ENCODE results near the gene PAXX.
"Not testable (repeated sequence)": the region's sequence is repeated elsewhere in the genome, so short reads cannot be mapped to it uniquely, and the experiment has no call there.

Gene PAXX

DNA sequence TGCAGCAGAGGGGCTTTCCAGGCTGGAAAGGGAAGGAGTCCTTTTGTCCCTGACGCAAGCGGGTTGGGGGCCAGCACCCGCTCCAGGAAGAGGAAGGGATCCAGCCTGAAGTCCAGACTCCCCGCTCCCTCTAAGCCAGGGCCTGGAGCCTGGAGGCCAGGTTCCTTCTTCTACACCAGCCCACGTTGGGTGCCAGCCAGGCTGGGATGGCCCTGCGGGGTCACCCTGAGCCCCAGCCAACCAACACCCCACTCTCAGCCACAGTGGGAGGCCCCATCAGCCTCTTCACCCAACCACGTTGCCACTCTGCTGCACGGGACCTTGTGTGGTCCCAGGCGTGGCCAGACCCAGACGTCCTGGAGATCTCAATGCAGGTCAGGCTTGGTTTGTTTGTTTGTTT is 40.6 kb downstream of the PAXX start:
- no peak for DNase-seq (ENCODE audit: low spot score)

DNA sequence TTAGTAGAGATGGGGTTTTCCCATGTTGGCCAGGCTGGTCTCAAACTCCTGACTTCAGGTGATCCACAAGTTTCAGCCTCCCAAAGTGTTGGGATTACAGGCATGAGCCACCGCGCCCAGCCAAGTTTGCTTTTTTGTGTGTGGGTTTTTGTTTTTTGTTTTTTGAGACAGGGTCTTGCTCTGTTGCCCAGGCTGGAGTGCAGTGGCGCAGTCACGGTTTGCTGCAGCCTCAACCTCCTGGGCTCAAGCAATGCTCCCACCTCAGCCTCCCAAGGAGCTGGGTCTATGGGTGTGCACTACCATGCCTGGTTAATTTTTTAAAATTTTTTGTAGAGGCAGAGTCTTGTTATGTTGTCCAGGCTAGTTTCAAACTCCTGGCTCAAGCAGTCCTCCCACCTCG is 41.3 kb downstream of the PAXX start:
- not testable (repeated sequence) for DNase-seq (ENCODE audit: low spot score)

DNA sequence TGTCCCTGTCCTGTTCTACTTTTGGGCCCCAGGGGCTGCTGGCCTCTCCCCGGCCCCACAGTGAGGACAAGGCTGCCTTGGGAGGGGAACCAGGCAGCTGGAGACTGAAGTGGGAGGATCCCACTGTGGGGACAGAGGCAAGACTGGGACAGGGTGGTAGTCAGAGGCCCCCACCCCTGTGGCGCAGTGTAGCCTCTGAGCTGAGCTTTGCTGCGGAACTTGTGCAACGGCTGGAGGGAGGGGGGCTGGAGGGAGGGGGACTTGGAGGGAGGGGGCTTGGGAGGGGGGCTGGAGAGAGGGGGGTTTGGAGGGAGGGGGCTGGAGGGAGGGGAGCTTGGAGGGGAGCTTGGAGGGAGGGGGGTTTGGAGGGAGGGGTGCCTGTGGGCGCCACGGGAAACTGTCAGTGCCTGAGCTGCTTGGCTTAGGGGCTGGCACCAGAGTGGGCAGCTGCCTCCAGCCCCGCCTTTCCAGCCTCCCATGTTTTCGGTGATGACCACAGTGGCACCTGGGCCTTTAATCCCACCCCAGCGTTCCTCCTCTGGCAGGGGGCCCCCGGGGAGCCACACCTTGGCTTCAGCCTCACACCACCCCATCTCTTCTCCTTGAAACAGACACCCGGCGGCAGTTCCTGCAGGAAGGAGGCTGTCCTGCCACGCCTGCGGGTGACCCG is 42.0 kb downstream of the PAXX start:
- no peak for DNase-seq (ENCODE audit: low spot score)

DNA sequence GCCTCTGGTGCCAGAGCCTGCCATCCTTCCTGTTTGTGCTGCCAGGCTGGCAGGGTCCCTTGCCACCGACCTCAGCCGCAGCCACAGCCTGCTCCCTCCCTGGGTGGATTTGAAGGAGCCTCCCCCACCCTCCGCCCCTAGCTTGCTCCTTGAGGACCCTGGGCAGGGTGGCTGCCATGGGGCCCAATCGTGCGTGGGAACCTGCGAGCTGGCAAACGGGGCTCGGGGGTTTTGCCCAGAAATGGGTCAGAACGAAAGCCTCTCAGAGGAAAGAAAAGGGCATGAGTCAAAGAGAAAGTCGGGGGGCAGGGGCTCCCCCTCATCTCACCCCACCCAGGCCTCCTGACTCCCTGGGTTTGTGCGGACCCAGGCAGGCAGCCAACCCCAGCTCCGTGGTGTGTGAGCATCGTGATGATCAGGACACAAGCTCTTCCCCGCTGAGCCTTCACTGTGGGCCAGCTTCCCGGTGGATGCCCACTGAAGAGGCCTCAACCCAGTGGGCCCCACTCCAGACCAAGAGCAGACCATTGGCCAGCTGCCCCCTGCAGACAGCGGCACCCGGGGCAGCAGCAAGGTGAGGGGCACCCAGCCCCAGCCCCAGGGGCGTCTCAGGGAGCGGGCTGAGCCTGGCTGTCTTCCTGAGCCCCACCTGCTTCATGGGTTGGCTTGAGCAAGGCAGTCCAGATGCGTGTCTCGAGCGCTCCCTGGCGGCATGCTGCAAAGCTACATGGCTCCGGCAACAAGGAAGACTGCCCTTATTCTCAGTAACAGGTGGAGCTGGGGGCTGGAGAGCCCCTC is 42.7 kb downstream of the PAXX start:
- DNase-seq (ENCODE audit: low spot score) = peak; percentile 90

DNA sequence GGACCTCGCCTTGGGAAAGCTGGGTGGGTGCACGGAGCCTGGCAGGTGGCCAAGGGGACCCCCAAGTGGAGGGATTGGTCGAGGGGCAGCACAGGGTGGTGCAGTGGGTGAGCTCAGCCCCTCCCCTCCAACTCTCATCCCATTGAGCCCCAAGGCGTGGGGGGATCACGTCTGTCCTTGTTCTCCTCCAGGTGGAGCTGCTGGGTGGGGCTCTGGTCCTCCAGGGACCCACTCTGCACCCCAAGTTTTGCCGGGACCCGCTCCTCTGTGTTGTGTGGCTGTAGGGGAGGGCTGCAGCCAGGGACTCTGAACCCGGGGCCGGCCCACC is 43.2 kb downstream of the PAXX start:
- no peak for DNase-seq (ENCODE audit: low spot score)

DNA sequence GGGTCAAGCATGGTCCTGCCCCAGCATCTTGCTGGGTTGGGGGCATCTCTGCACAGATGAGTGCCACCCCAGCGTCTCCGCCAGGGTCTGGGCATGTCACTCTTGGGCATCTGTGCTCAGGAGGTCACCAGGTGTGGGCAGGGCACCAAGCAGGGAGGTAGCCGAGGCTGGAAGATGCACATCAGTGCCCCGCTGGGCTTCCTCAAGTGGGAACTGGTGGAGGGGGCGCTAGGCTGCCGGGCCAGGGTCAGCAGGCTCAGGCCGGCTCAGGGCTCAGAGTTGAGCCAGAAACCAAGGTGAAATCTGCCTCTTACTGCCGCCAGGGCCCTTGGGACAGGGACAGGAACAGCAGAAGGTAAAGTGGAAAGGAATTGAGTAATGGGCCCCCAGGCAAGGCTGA is 43.7 kb downstream of the PAXX start:
- DNase-seq (ENCODE audit: low spot score) = no peak

DNA sequence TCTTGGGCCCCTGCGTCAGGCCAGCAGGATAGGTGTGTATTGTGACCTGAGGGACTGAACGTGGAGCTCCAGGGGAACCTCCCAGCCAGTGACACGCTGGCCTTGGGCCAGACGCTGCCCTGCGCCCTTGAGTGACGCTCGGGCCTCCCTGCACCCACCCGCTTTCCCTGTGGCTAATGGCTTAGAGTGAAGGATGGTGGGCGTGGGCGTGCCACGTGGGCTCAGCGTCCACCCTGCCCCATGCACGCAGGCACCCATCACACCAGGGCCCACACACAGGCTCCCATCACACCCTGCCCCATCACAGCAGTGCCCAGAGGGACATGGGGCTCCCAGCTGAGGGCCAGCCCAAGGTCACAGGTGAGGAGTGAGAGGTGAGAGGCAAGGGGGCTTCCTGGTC is 44.8 kb downstream of the PAXX start:
- no peak for DNase-seq (ENCODE audit: low spot score)

DNA sequence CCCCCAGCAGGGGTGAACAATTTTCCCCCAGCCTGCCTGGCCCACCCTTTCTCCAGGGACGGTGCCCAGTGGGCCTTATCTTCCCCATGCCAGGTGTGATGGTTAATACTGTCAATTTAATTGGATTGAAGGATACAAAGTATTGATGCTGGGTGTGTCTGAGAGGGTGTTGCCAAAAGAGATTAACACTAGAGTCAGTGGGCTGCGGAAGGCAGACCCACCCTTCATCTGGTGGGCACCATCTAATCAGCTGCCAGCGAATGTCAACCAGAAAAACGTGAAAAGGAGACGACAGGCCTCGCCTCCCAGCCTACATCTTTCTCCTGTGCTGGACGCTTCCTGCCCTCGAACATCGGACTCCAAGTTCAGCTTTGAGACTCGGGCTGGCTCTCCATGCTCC is 45.3 kb downstream of the PAXX start:
- DNase-seq (ENCODE audit: low spot score) = no peak

DNA sequence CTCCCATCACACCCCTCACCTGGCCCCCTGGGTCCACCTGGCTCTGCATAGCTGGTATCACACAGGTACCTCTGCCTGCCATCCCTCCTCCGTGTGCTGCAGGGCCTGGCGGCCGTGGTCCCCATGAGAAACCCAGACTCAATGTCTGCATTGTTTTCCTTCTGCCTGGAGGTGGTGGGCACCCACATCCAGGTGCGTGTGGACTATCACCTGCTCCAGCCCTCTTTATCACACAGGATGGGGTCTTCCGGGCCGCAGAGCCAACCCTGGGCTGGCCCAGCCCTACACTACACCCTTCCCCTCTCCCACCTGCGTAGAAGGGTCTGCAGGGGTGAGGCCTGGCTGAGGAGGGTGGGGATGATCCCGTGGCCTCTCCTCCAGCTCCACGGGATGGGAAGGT is 46.7 kb downstream of the PAXX start:
- DNase-seq (ENCODE audit: low spot score) = no peak

DNA sequence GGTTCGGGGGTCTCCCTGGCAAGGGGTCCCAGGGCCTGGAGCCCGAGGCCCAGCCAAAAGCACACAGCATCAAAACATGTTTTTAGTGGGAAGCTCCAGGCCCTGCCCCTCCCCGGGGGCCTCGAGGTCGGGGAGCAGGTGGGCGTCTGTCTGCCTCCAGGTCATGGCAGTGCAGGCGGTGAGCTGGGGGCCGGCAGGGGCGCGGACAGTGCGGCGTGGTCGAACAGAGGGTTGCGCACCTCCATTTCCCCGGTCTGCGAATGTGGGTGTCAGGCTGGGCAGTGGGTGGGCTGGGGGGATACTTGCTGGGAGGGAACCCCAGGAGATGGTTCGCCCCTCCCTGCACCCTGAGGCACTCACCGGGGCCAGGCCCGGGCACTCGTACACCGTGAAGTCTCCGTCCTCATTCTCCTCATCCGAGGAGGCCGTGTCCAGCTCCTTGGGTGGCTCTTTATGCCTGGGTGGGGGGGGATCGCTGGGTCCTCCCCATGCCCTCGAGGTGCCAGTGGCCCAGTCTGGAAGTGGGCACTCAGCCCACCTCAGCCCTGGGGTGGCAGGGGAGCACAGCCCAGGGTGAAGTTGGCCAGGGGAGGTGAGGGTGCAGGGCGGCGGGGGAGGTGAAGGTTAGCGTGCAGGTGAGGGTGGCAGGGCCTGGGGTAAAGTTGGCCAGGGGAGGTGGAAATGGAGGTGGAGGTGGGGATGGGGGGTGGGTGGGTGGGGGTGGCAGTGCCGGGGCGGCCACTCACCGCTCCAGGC is 47.6 kb downstream of the PAXX start:
- DNase-seq (ENCODE audit: low spot score) = no peak

DNA sequence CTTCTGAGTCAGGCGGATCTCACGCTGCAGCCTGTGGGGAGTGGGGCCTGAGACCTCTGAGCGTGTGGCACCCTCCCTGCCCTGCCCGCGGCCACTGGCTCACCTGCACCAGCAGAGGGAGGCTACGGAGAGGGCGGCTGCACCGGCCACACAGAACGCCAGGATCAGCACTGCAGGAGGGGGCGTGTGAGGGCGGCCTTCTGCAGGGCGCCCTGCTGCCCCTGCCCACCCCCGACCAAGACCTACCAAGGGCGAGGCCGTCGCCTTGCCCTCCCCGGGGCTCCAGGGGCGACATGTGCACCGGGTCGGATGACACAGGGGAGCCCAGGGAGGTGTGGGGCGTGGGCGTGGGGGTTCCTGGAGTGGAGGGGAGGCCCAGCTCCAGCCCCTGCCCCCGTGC is 48.3 kb downstream of the PAXX start:
- no peak for DNase-seq (ENCODE audit: low spot score)

DNA sequence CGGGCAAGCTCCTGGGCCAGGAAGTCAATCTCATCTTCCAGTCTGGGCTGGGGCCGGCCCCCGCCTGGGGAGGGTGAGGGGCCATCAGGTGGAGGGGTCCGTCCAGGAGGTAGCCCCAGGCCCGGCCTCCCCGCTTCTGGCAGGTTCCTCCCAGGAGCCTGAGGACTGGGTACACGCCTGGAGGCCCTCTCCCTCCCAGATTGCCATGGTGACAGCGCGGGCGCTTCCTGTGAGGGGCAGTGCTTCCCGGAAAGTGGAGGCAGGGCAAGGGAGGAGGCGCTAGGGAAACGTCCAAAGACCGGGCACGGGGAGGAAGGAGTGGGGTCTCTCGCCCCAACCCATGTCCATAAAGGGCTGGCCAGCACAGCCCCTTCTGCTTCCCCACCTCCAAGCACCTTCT is 48.9 kb downstream of the PAXX start:
- no peak for DNase-seq (ENCODE audit: low spot score)

DNA sequence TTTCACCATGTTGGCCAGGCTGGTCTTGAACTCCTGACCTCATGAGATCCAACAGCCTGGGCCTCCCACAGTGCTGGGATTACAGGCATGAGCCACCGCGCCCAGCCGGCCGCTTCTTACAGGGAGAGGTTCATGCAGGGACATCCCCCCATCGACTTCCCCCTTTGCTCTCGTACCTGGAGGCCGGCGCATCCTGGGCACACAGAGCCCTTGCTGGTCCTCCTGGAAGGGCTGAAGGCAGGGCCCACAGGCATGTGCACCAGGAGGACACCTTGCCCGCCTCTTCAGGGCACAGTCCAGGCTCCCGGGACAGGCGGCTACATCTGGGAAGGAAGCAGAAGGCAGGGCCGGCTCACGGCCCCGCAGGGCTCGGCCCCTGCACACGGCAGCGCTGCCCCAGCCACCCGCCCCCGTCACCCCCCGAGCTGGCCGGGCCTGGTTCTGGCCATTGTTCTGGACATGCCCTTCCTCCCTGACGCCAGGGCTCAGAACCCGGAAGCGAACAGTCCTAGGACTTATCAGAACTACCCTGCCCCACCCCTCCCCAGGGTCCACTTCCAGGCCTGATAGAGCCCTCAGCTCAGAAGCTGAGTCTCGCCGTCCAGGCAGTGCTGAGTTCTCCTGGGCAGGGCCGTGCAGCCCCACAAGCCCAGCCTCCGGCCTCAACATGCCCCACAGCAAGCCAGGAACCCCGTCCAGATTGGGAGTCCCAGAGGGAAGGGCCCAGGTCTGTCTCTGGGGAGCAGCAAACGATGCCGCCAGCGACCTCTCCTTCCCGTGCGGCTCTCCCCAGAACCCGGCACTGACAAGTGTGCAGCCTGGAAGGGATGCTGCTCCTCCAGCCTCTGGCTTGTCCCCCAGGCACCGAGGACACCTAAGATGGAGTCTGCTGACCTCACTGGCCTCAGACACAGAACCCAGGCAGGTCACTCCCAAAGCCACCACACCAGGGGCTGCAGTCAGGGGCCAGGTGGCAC is 50.8 kb downstream of the PAXX start:
- no peak for DNase-seq (ENCODE audit: low spot score)
